HG02588 (cell line): Measurements from ENCODE around the gene YTHDC2.
"Not testable (repeated sequence)": the region's sequence is repeated elsewhere in the genome, so short reads cannot be mapped to it uniquely, and the experiment has no call there.

ENCODE experiments used
- ATAC-seq: cut with Tn5 transposase; IDR thresholded peaks from one replicate; pipeline ENCODE4 v1.9.1; 2021; ENCODE audit warnings: mild to moderate bottlenecking, moderate library complexity; ENCODE audit not compliant: unreplicated experiment

YTHDC2 gene

DNA sequence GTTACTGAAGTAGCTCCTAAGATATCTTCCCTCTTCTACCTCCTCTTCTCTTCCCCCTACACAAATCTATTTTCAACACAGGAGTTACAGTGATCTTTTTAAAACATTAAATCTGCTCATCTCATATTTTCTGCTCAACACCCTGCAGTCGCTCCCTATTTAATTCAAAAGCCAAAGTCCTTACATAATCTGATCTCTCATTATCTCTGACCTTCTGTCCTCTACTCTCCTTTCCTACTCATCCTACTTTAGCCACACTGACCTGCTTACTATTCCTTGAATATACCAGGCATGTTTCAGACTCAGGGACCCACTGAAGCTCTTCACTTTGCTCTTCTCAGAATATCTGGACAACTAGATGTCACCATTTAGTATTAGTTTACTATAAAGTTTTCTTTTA is 87.9 kb downstream of the YTHDC2 start:
- no peak for ATAC-seq

DNA sequence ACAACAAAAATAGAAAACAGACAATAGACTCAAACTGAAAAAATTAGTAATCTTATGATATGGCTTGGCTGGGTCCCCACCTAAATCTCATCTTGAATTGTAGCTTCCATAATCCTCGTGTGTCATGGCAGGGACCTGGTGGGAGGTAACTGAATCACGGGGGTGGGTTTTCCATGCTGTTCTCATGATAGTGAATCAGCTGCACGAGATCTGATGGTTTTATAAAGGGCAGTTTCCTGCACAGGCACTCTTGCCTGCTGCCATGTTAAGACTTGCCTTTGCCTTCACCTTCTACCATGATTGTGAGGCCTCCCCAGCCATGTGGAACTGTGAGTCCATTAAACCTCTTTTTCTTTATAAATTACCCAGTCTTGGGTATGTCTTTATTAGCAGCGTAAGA is 89.8 kb downstream of the YTHDC2 start:
- ATAC-seq: not testable (repeated sequence)

DNA sequence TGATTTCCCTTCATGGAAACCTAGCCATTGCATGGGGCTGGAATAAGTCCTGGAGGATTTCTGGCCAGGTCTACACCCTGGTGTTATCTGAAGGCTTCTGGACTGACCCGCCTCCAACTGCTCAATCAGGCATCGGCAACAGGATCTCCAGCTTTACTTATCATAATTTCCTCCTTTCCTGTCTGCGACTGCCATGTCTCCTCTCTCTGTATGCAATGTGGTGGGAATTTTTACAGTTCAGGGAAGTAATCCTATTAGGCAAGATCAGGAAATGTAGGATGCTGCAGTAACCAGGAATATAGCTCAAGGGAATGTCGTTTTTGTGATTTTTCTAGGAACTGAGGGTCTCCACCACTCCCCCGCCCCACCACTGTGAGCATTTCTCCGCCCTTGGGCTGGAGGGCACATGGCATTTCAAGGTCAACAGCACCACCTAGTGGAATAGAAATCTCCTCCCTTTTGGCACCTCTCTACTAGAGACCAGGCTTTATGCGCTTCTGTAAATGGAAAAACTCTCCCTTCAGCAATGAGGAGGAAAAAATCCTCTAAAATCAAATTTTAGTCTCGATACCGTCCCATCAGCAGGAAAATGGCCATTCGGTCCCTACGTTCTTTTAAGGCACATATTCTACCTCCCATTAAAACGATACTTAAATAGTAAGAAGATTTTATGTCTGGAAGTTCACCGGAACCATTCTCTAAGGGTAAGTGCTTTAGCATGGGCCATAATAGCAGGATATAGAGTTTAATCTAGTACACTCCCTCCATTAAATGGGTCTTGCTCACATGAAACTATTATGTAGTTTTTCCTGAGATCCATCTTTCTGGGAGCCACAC is 93.0 kb downstream of the YTHDC2 start:
- peak; percentile 85 for ATAC-seq

DNA sequence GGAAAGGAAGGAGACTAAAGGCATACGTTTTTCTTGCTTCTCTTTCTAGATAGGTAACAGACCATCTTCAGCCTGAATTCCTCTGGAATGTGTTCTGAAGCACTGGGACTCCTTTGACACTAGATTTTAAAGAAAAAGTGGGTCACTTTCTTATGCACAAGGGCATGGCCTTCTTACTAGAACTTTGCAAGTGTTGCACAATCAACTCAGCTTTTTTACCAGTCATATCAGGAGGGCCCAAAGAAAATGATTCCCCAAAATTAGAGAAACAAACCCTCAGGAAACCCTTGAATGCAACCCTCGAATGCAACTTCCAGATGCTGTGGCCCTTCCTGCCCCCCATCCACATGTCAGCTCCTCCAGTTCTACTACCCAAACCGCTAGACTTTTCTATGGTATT is 93.9 kb downstream of the YTHDC2 start:
- no peak for ATAC-seq

DNA sequence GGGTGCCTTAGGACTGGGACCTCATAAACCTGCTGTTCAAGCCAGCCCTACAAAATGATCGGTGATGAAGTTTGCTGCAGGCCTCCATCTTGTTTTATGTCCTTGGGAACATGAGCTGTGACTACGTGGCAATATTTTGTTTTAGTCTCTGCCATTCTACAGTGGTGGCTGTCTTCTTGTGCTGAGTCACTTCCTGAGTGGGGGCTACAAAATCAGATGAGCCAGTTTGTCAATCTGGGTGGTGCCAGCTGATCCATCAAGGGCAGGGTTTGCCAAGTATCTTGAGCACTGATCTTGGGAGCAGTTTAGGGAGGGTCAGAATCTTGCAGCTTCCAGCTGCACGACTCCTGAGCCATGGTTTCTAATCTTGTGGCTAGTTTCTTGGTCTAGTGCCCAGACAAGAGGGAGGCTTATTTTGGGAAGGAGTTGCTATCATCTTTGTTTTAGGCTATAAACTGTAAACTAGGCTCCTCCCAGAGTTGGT is 94.7 kb downstream of the YTHDC2 start:
- ATAC-seq: no peak

DNA sequence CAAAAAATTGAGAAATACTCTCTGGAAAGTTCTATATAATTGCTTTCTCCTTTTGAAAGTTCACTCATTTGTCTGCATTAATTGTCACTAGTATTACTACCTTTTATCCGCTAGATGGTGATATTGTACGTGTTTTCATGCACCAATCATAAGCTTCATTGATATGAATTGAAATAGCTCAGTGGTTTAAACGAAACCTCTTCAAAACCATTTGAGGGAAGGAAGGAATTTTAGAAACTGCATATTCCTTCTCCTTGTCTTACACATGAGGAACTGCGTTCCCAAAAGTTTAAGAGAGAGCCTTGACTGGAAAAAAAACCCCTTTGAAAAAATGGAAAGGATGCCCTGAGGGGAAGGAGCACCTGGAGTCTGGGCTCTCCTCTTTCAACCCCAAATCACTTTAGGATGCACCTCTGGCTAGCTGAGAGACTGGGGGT is 98.6 kb downstream of the YTHDC2 start:
- peak; percentile 75 for ATAC-seq

DNA sequence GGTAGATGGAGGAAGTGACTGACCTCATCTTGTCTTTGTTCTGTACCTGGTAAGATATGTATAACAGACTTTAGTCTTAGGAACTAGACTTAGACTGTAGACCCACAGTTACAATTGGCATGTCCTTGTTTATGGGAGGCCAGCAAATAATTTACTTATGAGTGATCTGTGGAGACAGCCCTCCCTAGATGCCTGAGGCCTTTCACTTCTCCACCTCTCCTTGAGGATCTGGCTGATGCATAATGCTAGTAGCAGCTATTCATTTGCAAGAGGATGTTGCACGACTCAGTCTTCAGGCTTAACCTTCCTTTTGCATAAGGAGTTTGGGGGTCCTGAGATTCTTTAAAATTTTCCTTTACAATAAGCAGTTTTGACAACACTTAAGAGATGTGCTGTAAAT is 100.7 kb downstream of the YTHDC2 start:
- ATAC-seq: no peak

DNA sequence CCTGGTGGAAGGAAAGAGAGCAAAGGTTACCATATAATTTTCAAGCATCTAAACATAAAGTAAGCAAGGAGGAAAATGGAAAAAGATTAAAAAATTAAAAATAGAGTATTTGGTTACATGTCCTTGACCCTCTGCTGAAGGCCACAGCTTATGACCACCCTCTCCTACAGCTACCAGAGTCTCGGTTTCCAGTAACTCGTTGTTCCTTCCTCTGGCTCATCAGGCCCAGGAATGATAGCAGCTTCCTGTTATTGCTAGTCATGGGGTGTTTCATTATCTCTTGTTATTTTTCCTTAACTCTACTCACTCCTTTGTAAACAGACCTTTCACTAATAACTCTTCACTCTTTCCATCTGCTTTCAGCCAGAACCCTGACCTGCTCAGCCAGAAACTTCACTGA is 102.2 kb downstream of the YTHDC2 start:
- ATAC-seq: no peak

DNA sequence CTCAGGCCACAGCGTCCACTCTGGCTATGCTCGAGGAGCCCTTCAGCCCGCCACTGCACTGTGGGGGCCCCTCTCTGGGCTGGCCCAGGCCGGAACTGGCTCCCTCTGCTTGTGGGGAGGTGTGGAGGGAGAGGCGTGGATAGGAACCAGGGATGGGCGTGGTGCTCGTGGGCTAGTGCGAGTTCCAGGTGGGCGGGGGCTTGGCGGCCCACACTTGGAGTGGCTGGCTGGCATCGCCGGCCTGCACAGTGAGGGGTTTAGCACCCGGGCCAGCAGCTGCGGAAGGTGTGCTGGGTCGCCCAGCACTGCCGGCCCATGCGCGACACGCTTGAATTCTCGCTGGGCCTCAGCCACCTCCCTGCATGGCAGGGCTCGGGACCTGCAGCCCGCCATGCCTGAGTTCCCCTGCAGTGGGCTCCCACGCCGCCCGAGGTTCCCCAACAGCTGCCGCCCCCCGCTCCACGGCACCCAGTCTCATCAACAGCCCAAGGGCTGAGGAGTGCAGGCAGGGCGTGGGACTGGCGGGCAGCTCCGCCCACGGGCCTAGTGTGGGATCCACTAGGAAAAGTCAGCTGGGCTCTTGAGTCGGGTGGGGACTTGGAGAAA is 103.8 kb downstream of the YTHDC2 start:
- ATAC-seq: no peak

DNA sequence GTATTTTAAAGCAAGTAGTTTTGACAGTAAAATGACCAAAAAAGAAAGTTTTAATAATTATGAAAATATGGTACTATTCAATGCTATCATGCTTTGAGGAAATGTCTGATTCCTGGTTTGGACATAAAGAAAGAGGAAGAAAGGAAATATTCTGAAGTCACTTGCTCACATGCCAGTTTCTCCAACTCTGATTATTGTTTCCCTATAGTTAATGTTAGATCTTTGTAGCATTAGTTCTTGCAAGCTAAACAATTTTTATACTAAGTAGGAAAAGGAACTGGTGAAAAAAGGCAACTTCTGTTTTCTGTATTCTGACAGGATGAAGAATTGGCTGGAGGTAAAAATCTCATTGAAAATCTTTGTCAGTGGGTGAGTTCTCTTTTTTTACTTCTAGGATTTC is 119.5 kb downstream of the YTHDC2 start:
- no peak for ATAC-seq

DNA sequence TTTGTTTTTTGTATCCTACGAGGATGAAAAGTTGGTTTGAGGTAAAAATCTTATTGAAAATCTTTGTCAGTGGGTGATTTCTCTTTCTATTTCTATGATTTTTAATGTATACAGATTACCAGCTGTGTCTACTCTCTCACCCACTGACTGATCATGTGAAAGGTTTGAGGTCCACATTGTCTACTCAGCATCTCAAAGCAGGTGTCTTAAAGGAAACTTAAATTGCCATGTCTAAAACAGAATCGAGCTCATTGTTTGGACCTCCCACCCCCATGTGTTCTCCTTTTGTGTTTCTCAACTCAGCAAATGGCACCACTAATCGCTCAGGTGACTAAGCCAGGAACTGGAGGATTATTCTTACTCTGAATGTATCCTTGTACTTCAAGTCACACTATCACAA is 121.5 kb downstream of the YTHDC2 start:
- ATAC-seq: no peak

DNA sequence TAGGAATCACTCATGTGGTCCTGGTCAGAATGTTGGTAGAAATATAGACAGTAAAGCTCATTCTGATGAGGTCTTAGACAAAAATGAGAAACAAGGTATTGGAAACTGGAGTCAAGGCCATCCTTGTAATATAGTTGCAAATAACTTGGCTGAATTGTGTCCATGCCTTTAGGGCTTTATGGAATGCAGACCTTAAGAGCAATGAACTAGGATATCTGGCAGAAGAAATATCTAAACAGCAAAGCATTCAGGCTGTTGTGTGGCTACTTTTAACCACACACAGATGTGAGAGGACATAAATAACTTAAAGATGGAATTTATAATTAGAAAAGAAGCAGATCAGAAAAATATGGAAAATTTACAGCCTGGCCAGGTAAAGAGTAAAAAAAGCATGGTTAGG is 128.2 kb downstream of the YTHDC2 start:
- no peak for ATAC-seq
